A172 (cell line): ENCODE measurements around the gene MRPS18C. TPM values are rescaled to one million over a fixed set of nuclear protein-coding genes. Genes with fewer than 3 reads are reported as not detected.

Experiments
- DNase-seq: peaks from one replicate; pipeline ENCODE4 v3.0.0-alpha.2; 2015; ENCODE audit warnings: low spot score
- total RNA-seq: library from RNA; depleted of rRNA; stranded (reverse); fragments of >200 nt; shearing (Covaris generic); gene quantifications from 2 replicates; pipeline ENCODE4 v1.2.3, GENCODE V29; 2014; rRNA removed

MRPS18C gene
- total RNA-seq: 38.3 and 49.2 TPM in 2 replicates

- peak; percentile 98 for DNase-seq
Measured at GRCh38 chr4:83455281-83456183, at the start of gene MRPS18C, which contains the start of gene HELQ. Gene MRPS18C, plus strand, starts transcription at chr4:83456058. Its CDS starts 20 bp downstream, at chr4:83456078. Gene HELQ, minus strand, starts transcription at chr4:83455823. Its CDS starts 130 bp downstream, at chr4:83455693.

- no peak for DNase-seq
Measured at GRCh38 chr4:83408908-83409307, 47.0 kb upstream of the MRPS18C start.

GRCh38 chr4:83413676-83414075 is 42.2 kb upstream of the MRPS18C start:
- DNase-seq: no peak

- DNase-seq: no peak
Measured at GRCh38 chr4:83417566-83417965, 38.3 kb upstream of the MRPS18C start.

GRCh38 chr4:83418211-83418610 is 37.6 kb upstream of the MRPS18C start:
- no peak for DNase-seq

GRCh38 chr4:83431200-83431599 is 24.7 kb upstream of the MRPS18C start:
- no peak for DNase-seq

- no peak for DNase-seq
Measured at GRCh38 chr4:83436680-83437079, 19.2 kb upstream of the MRPS18C start.

- no peak for DNase-seq
Measured at GRCh38 chr4:83438719-83439118, 17.1 kb upstream of the MRPS18C start.

GRCh38 chr4:83440148-83440814 is 15.6 kb upstream of the MRPS18C start:
- no peak for DNase-seq

- DNase-seq: no peak
Measured at GRCh38 chr4:83440899-83441298, 15.0 kb upstream of the MRPS18C start.

- DNase-seq: no peak
Measured at GRCh38 chr4:83449009-83449408, 6.8 kb upstream of the MRPS18C start.

GRCh38 chr4:83454686-83455085 is 1.2 kb upstream of the MRPS18C start:
- DNase-seq: peak; percentile 10

GRCh38 chr4:83456184-83456501 is 285 bp downstream of the MRPS18C start:
- no peak for DNase-seq

- no peak for DNase-seq
Measured at GRCh38 chr4:83473423-83473822, 17.6 kb downstream of the MRPS18C start.

GRCh38 chr4:83473966-83474365 is 18.1 kb downstream of the MRPS18C start:
- DNase-seq: no peak

- DNase-seq: peak; percentile 82
Measured at GRCh38 chr4:83484500-83485461, 28.9 kb downstream of the MRPS18C start, which contains the start of gene ABRAXAS1. Gene ABRAXAS1, minus strand, starts transcription at chr4:83485100. Its CDS starts 28 bp downstream, at chr4:83485072.

- DNase-seq: no peak
Measured at GRCh38 chr4:83486457-83487129, 30.7 kb downstream of the MRPS18C start.

- DNase-seq: no peak
Measured at GRCh38 chr4:83489711-83490326, 34.0 kb downstream of the MRPS18C start.

GRCh38 chr4:83490876-83491450 is 35.1 kb downstream of the MRPS18C start:
- DNase-seq: peak; percentile 16
